Measurements from ENCODE around the gene MUC2.

Gene MUC2

GRCh38 chr11:1103401-1104360 is 29.0 kb downstream of the MUC2 start:
- no peaks in the 10 kb centered on the region for H3K79me2 ChIP-seq (ENCODE audit: low read length)
- H2AFZ ChIP-seq (ENCODE audit: low read length) = no peak overlapping the region
- H3K4me1 ChIP-seq (ENCODE audit: low read length) = no peaks in the 10 kb centered on the region
- no peaks in the 10 kb centered on the region for H3K9me3 ChIP-seq (replicated peaks; ENCODE audit: insufficient read depth, low read length)
- no peaks in the 10 kb centered on the region for H3K36me3 ChIP-seq (replicated peaks; ENCODE audit: insufficient read depth, low read length)
- no peaks in the 10 kb centered on the region for H3K9me2 ChIP-seq (replicated peaks; ENCODE audit: insufficient read depth, low read length)
- H3K4me3 ChIP-seq (ENCODE audit: low read length) = no peak overlapping the region
- DNase-seq = no peak
- no peak overlapping the region for H3K27ac ChIP-seq (ENCODE audit: low read length)
- TF ChIP-seq CTCF (IDR thresholded peaks at IDR 0.05; ENCODE audit: low read length) = no peak
- no peak for TF ChIP-seq EZH2phosphoT487 (IDR thresholded peaks at IDR 0.05; ENCODE audit: low read length)
- no peak for TF ChIP-seq EZH2 (optimal IDR thresholded peaks at IDR 0.05; ENCODE audit: low read depth, low read length)
- no peak overlapping the region for H3K9ac ChIP-seq (ENCODE audit: low read length)
- H3K27me3 ChIP-seq (replicated peaks; ENCODE audit: insufficient read depth, low read length) = peaks cover 53% of the 10 kb centered on the region
- no peak overlapping the region for H3K4me2 ChIP-seq (ENCODE audit: low read depth, low read length)
- no peaks in the 10 kb centered on the region for H3F3A ChIP-seq (ENCODE audit: insufficient read depth, low read length)
- no peaks in the 10 kb centered on the region for H4K20me1 ChIP-seq (ENCODE audit: insufficient read depth, low read length)

- Histone ChIP-seq H4K20me1 (ENCODE audit: insufficient read depth, low read length) (no peaks in the 10 kb centered on the region), H3K9me3 (replicated peaks; ENCODE audit: insufficient read depth, low read length) (no peaks in the 10 kb centered on the region), H3K4me1 (ENCODE audit: low read length) (no peaks in the 10 kb centered on the region), H3K79me2 (ENCODE audit: low read length) (no peaks in the 10 kb centered on the region), H3K4me2 (ENCODE audit: low read depth, low read length) (no peak overlapping the region), H3K36me3 (replicated peaks; ENCODE audit: insufficient read depth, low read length) (no peaks in the 10 kb centered on the region), H3K9me2 (replicated peaks; ENCODE audit: insufficient read depth, low read length) (no peaks in the 10 kb centered on the region), H3K9ac (ENCODE audit: low read length) (no peak overlapping the region), H3K27me3 (replicated peaks; ENCODE audit: insufficient read depth, low read length) (peaks cover 62% of the 10 kb centered on the region), H3K4me3 (ENCODE audit: low read length) (no peak overlapping the region), H3K27ac (ENCODE audit: low read length) (no peak overlapping the region), H2AFZ (ENCODE audit: low read length) (no peak overlapping the region), H3F3A (ENCODE audit: insufficient read depth, low read length) (no peaks in the 10 kb centered on the region)
- DNase-seq = no peak
- TF ChIP-seq CTCF (IDR thresholded peaks at IDR 0.05; ENCODE audit: low read length) = no peak
Observed at GRCh38 chr11:1104411-1105182, 29.9 kb downstream of the MUC2 start.

- no peak overlapping the region for H3K9ac ChIP-seq (ENCODE audit: low read length)
- no peaks in the 10 kb centered on the region for H3K9me3 ChIP-seq (replicated peaks; ENCODE audit: insufficient read depth, low read length)
- TF ChIP-seq EZH2 (optimal IDR thresholded peaks at IDR 0.05; ENCODE audit: low read depth, low read length) (no peak), CTCF (IDR thresholded peaks at IDR 0.05; ENCODE audit: low read length) (no peak), EZH2phosphoT487 (IDR thresholded peaks at IDR 0.05; ENCODE audit: low read length) (no peak)
- no peak for DNase-seq
- peaks cover 67% of the 10 kb centered on the region for H3K27me3 ChIP-seq (replicated peaks; ENCODE audit: insufficient read depth, low read length)
- no peaks in the 10 kb centered on the region for H3F3A ChIP-seq (ENCODE audit: insufficient read depth, low read length)
- H3K4me1 ChIP-seq (ENCODE audit: low read length) = no peaks in the 10 kb centered on the region
- H3K79me2 ChIP-seq (ENCODE audit: low read length) = no peaks in the 10 kb centered on the region
- no peaks in the 10 kb centered on the region for H3K36me3 ChIP-seq (replicated peaks; ENCODE audit: insufficient read depth, low read length)
- H3K27ac ChIP-seq (ENCODE audit: low read length) = no peak overlapping the region
- no peak overlapping the region for H3K4me3 ChIP-seq (ENCODE audit: low read length)
- H4K20me1 ChIP-seq (ENCODE audit: insufficient read depth, low read length) = no peaks in the 10 kb centered on the region
- H2AFZ ChIP-seq (ENCODE audit: low read length) = no peak overlapping the region
- no peak overlapping the region for H3K4me2 ChIP-seq (ENCODE audit: low read depth, low read length)
- H3K9me2 ChIP-seq (replicated peaks; ENCODE audit: insufficient read depth, low read length) = no peaks in the 10 kb centered on the region
Observed at GRCh38 chr11:1105183-1105565, 30.5 kb downstream of the MUC2 start.

All from MM.1S (cell line).